ENCODE results near the gene ANKDD1B.
"Not testable (repeated sequence)": the region's sequence is repeated elsewhere in the genome, so short reads cannot be mapped to it uniquely, and the experiment has no call there.

ANKDD1B gene

GRCh38 chr5:75662061-75662460 is 50.8 kb downstream of the ANKDD1B start:
- no peak for DNase-seq

GRCh38 chr5:75663579-75664284 is 52.5 kb downstream of the ANKDD1B start:
- DNase-seq, result no peak

DNA sequence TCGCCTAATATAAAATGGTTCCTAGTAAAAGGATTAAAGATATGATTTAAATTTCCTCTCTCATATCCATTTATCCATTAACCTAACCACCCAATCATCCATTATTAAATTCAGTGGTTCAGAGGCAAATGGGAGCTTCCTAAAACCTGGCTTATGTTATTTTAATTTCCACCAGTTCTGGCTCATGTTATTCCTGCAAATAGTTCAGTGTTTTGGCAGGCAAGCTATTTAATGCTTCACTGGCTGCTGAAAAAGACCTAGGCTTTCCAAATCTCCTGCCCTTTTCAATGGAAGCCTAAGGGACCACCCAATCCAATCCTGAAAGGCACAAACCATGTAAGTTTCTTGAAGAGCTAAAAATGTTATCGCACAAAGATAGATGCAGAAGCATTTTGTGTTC is 53.7 kb downstream of the ANKDD1B start:
- no peak for DNase-seq

- DNase-seq, result no peak
Observed at GRCh38 chr5:75666801-75667200, 55.5 kb downstream of the ANKDD1B start.

GRCh38 chr5:75667586-75667985 is 56.3 kb downstream of the ANKDD1B start:
- DNase-seq, result no peak

- no peak for DNase-seq
Observed at GRCh38 chr5:75668445-75668844, 57.2 kb downstream of the ANKDD1B start.

GRCh38 chr5:75668977-75669689 is 57.9 kb downstream of the ANKDD1B start:
- peak; percentile 6 for DNase-seq

GRCh38 chr5:75670577-75670976 is 59.3 kb downstream of the ANKDD1B start:
- no peak for DNase-seq

DNA sequence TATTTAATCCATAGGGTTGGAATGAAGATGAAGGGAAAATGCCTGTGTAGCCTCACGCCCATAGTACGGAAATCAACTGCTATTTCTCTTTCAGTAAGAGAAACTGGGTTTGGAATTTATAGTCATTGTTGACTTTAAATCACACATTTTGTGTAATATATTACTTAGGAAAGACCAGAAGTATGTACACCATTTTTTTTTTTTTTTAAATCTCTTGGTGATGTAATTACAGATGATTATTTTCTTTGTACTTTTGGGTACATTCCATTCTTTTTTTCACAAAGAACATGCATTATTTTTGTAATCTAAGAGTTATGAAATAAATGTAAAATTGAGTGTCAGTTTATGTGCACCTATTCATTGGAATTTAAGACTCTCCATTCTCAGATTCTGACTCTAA is 60.3 kb downstream of the ANKDD1B start:
- no peak for DNase-seq

DNA sequence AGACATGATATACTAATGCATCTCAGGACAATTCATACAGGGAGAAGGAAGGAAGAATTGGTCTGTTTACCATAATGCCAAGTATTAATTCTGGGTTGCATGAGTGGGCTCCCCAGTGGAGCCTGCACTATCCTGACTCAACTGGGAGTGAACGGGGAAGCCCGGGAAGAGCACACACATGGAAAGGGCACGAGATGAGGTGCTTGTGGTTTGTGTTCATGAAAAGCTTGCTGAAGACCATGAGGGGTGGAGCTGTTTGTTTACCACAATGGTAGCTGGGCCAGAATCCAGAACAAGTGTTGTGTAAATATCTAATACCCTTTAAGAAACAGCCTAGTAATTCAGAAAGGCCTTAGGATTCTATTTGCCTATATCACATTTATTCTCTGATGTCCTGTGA is 61.4 kb downstream of the ANKDD1B start:
- DNase-seq, result no peak

DNA sequence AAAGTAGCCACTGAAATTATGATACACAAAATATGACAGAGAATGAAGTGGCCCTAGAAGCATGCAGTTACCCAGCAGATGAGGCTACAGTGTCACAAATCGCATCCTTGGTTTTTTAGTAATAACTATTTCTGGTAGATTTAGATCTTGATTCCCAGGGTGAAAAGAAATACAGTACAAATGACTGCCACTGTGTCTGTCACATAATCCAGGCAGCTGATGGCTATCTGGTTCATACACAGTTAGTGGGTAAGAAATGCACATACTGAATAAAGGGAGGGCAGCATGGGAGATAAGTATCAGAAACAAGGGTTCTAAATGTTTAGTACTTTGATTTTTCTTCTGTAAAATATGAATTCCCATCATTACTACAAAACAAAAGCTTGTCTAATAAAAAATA is 64.5 kb downstream of the ANKDD1B start:
- DNase-seq, result no peak

GRCh38 chr5:75677607-75678006 is 66.4 kb downstream of the ANKDD1B start:
- no peak for DNase-seq

DNA sequence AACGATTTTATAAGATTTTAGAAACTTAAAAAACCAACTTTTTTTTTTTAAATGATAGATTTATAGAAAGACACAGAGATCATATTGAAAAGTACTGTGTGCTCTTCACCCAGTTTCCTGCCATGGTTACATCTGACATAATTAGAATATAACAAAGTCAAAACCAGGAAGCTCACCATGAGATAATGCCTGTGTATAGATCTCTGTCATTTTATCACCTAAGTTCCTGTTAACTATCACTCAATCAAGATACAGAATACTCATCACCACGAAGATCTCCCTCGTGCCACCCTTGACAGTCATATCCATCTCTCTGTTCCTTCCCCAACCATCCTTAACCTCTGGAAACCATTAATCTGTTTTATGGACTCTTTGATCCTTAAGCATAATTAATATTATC is 66.9 kb downstream of the ANKDD1B start:
- no peak for DNase-seq

DNA sequence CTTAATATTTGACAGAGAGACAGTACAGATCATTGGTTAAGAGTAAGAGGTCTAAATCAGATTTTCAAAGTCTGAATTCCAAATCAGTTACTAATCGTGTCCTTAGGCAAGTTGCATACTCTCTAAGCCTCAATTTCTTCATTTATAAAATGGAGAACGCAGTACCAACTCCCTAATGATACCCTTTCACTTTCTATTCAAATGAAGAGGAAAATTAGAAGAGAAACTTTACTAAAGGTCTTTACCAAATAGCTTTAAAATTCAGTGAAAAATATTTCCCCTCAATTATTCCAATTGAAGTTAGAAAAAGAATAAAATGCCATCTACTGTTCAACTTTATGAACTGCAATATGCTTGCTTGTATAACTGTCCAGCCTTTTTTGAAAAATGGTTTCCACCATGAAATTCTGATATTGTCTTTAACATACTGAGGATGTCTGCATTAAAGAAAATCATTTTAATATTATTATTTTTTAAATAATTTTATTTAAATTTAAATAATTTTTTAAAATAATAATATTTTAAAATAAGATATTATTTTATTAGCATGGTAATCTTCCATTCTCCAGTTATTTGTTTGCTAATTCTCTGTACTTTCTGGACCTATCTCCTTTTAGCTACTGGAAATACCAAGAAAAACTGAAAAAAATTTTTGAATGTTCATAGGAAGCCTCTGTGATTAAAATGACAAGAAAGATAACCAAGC is 70.0 kb downstream of the ANKDD1B start:
- no peak for DNase-seq

DNA sequence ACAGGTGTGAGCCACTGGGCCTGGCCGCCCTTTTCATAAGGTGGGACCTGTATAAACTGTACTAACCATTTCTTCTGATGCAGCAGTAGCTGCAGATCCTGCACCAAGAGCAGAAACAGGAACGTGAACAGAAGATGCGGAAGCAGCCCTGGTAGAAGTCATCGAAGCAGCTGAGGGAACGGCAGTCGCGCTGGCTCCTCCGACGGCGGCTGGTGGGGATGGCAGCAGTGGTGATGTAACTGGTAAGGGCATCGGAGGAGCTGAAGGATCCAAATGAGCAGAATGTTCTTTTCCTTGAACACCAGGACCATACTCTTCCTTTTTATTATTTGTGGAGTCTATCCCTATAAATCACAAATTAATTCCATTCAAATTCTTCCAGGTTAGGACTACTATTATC is 73.9 kb downstream of the ANKDD1B start:
- no peak for DNase-seq

- DNase-seq, result no peak
Observed at GRCh38 chr5:75686480-75686879, 75.2 kb downstream of the ANKDD1B start.

GRCh38 chr5:75690669-75691068 is 79.4 kb downstream of the ANKDD1B start:
- no peak for DNase-seq

GRCh38 chr5:75694781-75695180 is 83.5 kb downstream of the ANKDD1B start:
- no peak for DNase-seq

DNA sequence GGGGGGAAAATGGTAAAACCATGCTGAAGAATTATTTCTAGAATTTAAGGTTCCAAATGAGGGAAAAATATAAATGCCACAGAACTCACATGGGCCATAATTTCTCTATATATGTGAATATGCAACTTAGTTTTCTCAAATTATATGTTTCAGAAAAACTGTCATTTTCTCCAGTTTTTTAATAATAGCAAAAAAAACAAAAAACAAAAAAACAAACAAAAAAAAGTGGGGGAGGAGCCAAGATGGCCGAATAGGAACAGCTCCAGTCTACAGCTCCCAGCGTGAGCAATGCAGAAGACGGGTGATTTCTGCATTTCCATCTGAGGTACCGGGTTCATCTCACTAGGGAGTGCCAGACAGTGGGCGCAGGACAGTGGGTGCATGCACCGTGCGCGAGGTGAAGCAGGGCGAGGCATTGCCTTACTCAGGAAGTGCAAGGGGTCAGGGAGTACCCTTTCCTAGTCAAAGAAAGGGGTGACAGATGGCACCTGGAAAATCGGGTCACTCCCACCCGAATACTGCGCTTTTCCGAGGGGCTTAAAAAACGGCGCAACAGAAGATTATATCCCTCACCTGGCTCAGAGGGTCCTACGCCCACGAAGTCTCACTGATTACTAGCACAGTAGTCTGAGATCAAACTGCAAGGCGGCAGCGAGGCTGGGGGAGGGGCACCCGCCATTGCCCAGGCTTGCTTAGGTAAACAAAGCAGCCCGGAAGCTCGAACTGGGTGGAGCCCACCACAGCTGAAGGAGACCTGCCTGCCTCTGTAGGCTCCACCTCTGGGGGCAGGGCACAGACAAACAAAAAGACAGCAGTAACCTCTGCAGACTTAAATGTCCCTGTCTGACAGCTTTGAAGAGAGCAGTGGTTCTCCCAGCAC is 84.5 kb downstream of the ANKDD1B start:
- DNase-seq, result not testable (repeated sequence)

- DNase-seq, result no peak
Observed at GRCh38 chr5:75701856-75702255, 90.6 kb downstream of the ANKDD1B start.

DNA sequence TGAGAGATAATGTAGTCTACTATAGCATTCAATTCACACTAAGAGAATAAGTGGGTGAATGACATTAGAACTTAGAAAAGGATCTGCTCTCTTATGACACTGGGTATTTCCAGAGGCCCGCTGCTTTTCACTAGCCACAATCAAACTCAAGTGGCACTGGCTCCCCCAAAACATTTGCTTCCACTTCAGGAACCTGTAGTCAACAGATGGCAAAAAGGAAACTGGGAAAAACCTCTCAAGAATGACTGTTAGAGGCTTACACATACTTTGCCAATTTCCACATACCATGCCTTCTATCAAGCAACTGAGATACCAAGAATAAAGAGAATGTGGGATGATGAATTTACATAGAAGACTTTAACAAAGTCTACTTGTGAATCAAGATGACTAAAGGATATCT is 94.8 kb downstream of the ANKDD1B start:
- DNase-seq, result no peak

DNA sequence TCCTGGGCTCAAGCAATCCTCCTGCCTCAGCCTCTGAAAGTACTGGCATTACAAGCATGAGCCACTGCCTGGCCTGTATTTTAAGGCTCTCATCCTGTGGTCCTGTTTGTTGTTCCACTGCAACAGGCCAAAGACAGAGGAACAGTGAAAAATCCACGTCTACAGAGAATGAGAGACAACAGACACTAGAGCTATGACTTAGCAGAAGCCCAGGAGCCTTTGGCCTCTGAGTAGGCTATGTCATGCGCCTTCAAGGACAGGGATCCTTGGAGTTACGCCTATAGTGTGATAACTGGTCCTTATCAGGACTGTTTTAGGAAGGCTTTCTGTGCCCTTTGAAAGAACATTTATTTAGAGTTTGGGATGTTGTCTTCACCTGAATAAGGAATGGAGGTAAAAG is 95.5 kb downstream of the ANKDD1B start:
- no peak for DNase-seq

GRCh38 chr5:75707911-75708509 is 96.8 kb downstream of the ANKDD1B start:
- DNase-seq, result no peak

Data from NCI-H2171 (cell line).